ENCODE results near the gene SH2D2A.

SH2D2A gene

DNA sequence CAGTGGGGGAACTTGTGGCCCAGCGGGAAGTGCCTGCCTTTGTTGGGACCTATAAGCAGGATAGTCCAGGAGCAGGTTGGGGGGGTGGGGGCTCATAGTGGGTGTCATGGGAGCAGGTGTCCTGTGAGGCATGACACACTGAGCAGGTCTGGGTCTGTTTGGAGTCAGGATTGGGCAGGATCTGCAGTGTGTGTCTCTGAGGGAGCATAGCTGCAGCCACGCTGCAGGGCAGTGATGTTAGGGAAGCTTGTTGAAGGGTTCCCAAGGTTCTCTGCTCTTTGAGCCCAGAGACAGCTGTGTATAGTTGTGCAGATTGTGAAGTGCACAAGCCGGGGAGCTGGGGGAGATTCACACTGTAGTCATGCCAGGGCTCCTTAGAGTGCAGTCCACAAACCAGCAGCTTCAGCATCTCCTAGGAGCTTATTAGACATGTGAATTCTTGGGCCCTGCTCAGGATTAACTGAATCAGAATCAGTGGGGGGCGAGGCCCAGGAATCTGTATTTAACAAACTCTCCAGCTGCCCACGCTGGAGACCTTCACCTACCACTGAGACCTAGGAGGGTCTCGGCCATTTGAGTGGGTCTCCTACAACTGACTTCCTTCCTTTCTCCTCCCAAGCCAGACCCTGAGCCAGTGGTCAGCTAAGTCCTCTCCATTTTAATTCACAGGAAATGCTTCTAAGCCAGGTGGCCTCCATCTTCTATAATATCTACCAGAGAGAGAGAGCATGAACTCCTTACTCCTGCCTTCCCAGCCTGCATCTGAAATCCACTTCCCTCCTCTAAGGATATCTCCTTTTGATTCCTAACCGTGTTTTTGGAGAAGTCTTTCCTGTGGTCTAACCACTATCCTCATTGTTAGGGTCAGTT, 31.2 kb upstream of the SH2D2A start:
- no peak for DNase-seq (ENCODE audit: low spot score)

DNA sequence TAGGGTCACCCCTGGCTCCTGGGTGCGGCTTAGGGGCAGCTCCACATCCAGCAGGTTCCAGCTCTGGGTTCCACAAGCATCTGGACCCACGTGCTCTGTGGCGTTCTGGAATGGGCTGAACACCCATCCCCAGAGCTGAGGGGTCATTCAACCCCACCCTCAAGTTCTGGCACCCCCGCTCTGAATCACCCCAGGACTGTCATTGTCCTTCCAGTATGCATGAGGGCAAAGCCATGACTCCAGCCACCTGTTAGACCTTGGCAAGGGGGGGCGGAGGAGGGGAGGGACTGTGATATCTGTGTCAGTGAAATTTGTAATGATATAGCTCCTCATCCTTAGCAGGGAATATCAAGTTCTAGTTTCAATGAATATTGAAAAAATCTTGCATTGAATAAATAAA, 30.0 kb upstream of the SH2D2A start:
- no peak for DNase-seq (ENCODE audit: low spot score)

DNA sequence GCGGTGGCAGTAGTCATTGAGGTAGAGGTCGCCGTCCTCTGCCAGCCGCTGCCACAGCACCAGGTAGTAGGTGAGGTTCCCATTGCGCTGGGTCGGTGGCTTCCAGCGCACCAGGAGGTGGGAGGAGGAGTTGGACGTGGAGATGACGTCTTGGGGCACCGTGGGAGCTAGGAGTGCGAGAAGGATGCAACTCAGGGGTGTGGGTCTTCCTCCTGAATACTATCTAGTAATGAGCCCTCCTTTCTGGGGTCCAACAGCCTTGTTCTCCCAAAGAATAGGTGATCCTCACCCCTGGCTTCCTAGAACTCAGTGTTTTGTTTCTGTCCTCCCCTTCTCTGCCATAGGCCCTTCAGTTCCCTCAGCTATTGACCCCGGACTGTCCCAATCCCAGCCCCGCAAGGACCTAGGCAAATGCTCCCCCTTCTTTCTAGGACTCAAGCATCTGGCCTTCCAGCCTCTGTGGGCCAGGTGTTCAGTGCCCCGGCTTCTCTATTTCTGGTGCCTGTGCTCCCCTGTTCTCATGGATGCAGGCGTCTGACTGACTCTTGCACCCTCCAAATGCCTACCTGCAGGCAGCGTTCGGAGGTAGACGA, 29.4 kb upstream of the SH2D2A start:
- DNase-seq (ENCODE audit: low spot score), result no peak

DNA sequence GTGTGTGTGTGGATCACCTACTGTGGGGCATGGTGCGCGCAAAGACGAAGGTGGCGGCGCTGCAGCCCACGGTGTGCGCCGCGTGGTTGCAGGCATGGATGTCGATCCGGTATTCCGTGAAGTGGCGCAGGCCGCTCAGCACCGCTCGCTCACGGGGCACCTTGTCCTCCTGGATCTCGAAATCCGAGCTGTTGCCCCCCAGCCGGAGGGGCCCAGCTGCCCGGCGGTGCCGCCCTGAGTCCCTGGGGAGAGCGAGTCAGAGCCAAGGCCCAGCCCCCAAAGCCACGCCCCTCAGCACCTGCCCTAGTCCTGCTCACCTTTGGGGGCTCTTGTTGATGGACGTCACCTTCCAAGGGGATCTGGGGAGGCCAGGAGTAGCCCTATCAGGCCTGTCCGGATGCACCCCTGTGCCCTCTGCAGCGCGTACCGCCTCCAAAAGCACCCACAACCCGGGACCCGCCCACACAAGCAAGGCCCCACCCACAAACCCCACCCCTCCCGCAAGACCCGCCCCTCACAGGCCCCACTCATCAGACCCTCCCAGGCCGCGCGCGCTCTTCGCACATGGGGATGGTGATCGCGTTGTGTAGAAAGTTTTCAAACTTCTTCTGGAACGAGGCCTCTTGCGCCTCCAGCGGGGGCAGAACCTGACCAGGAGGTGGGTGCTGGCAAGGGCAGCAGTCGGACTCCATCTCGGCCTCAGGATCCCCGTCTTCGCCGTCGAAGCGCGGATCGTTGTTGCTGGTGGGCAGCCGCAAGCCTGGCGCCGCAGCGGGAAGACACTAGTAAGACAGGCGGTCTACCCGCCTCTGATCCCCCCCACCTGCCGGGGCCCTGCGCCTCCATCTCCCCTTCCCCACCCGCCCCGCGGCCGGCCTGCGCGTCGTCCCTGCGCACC, 28.7 kb upstream of the SH2D2A start:
- DNase-seq (ENCODE audit: low spot score), result no peak

DNA sequence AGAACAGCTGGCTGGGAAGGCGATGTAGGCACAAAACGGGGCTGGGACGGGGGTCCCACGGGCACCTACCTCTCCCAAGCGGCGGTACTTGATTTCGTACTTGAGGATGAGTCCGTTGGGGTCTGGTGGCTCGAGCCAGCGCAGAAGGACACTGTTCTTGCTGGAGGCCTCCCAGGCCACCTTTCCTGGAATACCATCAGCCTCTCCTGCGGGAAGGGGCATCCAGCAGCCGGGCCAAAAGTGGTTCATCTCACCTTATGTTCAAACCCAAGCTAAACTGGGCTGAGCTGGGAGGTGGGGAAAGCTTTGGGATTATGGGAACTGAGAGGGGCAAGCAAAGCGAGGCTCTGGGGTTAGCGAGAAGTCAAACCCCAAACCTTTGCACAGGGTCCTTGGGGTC, 28.0 kb upstream of the SH2D2A start:
- no peak for DNase-seq (ENCODE audit: low spot score)

DNA sequence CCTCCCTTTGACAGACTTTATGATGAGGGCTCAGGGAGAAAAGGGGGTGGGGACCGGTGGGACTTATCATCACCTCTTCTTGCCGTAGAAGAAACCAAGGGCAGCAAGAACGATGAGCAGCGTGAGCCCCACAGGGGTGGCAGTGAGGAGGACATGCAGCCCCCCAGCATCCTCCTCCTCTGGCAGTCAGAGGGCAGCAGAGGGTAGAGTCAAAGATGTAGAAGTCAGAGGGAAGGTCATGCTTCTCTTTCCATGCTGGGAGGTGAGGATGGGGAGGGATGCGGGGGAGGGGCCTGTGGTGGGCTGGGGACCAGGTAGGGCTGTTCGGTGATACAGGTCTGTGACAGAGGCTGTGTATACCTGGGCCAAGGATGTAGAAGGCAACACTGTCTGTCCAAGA, 27.5 kb upstream of the SH2D2A start:
- no peak for DNase-seq (ENCODE audit: low spot score)

DNA sequence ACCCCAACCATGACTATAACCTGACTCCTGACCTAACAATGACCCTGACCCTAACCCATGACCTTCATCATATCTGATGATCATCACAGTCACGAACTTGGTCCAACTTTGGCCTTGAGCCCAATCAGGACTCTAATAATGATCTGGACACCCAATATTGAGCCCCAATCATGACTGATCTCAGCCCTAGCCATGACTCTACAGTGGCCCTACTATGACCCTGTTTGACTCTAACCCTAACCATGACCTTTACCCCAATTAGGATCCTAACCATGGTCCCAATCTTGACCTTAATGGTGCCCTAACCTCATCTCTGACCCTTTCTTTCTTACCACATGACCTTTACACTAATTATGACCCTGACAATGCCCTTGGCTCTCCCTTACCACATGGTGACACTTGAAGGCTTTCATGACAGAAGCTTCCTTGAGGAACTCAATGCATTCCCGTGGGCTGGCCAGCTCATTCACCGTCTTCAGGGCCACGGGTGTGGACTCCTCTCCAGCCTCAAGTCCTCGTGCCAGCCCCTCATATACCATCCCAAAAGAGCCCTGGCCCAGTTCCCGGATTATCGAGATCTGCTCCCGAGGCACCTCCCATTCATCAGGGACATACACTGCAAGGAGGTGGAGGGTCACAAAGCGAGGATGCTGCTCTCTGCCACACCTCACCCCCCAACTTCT, 26.1 kb upstream of the SH2D2A start:
- no peak for DNase-seq (ENCODE audit: low spot score)

DNA sequence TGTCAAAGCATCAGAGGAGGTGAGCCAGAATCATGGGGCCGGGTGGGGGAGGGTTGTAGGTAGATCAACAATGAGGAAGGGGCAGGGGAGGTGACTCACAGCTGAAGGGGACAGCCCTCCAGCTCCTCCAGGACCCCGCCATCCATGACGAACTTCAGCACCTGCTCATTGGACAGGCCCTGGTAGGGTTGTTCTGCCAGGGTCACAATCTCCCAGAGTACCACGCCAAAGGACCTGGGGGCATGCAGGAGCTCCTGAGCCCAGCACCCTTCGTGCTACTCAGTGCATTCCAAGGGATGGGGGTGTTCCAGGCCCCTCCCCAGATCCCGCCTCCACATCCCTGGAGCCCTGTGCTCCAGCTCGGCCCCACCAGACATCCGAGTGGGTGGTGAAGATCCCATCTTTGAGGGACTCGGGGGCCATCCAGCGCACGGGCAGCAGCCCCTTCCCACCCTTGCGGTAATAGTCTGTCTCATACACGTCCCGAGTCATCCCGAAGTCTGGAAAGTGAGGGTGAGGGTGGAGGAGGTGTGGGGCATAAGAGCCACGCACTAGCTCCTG, 24.7 kb upstream of the SH2D2A start:
- no peak for DNase-seq (ENCODE audit: low spot score)

DNA sequence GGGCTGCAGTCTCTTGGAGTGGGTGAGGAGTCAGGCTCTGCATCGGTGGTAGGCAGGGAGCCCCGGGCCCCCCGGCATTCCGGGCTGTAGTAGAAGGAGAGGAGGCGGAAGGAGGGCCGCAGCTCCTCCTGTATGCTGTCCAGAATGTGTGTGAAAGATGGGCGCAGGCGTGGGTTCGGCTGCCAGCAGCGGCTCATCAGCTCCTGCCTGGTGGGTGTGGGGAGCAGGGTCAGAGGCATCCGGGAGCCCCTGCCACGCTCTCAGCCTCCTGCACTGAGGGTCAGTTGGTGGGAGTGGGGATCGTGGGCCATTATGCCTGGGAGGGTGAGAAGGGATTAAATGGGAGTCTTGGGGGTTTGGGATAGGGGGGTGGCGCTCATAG, 24.2 kb upstream of the SH2D2A start:
- no peak for DNase-seq (ENCODE audit: low spot score)

DNA sequence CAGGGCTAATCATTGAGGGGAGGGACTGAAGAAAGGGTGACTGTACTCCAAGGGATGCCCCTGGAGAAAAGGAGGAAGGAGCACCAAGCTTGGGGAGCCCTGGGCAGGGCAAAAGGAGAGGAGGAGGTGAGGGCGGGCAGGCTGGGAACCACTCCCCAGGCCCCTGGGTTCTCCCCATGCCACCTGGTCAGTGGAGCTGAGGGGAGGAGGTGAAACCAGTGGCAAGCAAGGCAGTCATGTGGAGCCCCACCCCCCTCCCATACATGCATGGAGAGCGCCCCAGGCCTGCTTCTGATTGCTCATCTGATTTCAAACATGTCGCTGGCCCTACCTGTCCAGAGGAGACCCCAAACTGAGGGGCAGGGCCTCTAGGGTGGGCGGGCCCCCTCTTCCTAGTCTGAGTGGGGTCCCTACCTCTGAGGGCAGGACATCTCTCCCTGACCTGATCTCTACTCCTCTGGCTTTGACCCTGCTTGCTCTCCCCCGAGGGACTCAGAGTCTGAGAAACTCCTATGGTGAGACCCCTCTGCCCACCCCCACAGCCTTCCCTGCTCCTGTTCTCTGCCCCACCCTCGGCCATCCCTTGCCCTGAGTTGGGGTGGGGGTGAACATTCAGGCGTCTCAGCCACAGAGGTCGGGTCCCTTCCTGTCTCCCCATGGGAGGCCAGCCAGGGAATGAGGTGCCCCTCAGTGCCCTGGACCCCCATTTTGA, 23.7 kb upstream of the SH2D2A start:
- no peak for DNase-seq (ENCODE audit: low spot score)

DNA sequence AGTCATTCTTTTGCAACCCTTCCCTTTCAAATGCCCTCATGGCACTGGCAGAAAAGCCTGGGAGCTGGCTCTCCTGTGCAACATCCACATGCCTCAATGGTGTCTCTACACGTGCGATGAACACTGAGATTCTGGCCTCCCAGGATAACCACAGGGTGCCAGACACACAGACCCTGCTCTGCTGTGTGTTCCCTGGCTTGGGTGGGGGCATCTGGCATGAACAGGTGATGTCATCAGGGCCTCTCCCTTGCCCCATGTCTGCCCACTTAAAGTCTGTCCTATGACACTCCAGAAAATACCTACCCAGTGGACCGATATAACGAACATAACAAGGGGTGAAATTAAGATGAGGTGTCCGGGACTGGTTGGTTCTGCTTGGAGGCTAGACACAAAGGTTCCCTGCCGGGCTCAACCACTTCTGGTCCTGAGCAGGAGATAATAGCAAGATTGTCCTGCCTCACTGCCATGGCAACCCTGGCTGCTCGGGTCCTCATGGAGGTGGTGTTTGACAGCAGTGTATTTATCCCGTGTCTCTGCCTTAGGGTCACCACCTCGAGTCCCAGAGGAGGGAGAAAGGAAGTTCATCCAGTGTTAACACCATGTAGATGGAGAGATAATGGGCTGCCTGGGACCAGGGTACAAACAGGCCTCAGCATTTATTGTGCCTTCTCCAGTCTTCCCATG, 22.9 kb upstream of the SH2D2A start:
- peak; percentile 87 for DNase-seq (ENCODE audit: low spot score)

DNA sequence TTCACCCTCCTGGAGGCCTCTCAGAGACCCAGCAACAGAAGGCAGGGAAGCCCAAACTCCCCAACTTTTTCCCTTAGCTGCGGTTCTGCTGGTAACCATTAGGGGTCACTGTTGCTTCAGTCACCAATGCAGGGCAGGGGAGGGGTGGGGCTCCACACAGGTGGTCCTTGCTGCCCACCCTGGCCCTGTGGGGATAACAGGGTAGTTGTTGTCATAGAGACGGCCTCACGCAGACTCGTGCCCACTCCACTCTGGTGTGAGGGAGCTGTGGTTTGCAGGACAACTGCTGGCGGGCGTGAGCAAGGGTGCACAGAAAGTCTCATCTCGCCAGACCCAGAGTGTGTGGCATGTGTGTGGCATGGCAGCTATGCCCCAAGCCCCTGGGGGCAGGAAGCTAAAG, 22.3 kb upstream of the SH2D2A start:
- peak; percentile 55 for DNase-seq (ENCODE audit: low spot score)

DNA sequence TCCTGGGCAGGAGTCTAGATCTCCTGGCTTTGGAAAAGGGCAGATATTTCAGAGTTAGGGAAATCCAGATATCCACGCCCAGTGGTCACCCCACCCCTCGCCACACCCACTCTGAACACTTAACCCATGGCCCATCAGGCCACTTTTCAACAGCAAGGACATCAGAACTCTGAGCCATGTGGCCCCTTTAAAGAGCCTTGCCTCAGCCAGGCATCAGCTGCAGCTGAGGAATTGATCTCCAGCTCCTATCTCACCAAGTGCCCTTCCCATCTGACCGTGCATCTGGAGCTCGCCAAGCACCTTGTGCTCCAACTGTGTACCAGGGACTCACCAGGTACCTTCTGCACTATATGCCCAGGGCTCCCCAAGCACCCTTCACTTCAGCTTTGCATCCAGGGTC, 20.2 kb upstream of the SH2D2A start:
- DNase-seq (ENCODE audit: low spot score), result no peak

DNA sequence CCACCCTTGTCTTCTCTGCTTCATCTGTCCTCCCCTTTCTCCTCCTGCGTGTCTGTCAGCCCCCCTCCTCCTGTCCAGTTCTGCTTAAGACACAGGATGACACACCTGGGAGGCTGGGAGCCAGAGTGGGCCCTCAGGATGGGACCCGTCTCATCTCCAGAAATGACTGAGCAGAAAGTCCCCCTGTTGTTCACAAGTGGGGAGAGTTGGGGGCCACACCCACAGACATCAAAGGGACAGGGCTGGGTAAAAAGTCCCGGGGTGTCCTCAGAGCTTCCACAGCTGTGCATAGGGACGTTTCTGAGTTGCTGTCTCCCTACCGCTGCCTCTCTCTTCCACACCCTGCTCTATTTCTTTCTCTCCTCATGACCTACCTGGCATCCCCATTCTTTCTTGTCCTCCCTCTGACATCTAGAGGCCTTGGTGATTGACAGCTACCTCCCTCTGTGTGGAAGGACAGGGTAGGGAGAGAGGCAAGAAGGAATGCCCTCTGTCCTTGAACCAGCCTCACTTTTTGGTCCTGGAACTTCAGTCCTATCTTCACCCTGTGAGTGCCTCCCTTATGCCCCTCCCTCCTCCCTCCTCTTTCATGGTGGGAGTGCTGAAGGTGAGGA, 19.5 kb upstream of the SH2D2A start:
- DNase-seq (ENCODE audit: low spot score), result no peak

DNA sequence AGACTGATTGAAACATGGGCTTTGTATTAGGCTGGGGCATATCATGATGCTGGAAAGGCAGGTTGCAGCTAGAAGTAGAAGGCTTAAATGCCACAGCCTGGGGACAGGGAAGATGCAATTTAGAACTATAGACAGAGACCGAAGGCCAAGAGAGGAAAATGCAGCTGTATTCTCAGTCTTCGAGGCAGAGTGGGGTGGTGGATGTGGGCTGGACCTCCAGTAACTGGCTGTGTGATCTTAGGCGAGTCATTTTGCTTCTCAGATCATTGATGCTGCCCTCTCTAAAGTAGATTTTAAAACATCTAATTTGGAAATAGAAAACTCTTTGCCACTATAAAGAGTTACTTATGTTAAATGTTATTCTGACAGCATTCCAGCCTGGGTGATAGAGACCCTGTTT, 17.7 kb upstream of the SH2D2A start:
- no peak for DNase-seq (ENCODE audit: low spot score)

DNA sequence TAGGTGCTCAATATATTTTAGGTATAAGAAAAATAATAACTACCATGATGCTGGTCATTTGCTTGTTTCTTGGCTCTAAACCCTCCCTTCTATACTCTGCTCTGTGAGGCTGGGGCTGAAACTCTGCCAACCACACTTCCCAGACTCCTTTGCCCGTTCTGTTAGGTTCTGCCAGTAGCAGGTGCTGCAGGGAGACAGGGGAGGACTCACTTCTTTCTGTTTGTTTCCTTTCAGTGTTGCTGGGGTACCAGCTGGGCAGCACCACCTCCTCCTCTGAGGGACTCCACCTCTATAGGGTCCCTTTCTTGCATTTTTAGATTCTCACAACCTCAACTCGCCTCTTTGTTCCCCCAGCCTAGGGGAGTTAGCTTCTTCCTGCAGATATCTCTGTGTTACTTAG, 17.0 kb upstream of the SH2D2A start:
- no peak for DNase-seq (ENCODE audit: low spot score)

DNA sequence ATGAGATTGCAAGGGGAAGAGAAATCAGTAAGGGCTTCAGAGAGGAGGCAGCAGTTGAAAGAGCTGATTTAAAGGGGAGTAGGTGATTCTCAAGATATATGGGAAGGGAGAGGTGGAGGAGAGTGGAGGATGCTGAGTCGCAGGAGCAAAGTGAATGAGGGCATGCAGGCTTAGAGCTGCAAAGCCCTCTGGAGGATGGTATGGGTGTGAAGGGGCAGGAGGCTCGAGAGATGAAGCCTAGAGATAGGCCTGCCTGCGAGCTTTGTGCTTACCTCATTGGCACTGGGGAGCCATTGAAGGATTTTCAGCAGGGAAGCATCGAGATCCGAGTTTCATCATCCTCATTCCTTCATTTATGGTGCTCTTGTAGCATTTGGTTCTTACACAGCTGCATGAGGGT, 15.8 kb upstream of the SH2D2A start:
- no peak for DNase-seq (ENCODE audit: low spot score)

DNA sequence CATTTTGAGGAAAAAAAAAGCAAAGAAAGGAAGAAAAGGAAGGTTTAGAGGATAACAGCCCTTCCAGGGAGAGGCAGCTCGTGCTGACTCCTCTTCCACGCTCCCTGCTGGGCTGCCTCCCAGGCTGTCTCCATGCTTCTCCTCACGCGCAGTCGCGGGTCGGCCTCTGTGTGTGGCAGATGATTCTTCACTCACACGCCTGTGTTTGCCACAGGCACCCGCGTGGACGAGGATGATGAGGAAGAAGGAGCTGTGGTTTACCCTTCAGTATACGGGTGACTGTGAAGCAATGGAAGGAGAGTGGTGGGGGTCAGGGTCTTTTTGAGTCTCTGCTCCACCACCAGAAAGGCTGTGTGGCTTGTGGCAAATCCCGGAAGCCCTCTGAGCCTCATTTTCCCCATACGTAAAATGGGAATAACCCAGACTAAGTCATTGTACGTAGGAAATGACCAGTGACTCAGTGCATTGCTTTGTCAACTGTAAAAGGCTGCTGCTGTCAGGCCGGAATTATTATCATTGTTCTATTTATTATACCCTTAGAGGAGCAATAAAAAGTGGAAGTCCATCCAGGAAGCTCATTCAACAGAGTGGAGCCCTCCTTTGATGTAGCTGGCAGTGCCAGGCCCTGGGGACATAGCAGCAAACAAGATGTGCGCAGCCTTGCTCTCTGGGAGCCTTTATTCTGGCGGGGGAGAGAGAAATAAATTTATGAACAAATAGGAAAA, 11.9 kb upstream of the SH2D2A start:
- no peak for DNase-seq (ENCODE audit: low spot score)

DNA sequence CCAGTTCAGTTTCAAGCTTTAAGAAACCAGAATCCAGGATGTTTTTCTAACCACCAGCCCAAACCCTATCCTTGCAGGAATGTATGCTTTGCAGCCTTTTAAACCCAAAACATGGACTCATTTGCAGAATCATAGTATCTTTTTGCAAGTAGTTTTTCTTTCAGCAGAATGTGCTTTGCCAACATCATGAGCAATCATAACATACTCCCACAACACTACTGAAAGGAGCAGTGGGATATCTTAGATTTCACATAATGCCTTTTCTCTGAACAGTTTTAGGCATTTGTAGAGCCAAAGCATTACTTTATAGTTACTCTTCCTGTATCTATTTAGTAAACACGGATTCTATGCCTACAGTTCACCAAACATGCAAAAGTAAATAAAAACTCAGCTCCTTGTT, 10.0 kb upstream of the SH2D2A start:
- no peak for DNase-seq (ENCODE audit: low spot score)
